Kidney (tissue), 14 donors: ENCODE data around the gene CALCOCO1. TPM values are rescaled to one million over a fixed set of nuclear protein-coding genes. Genes with fewer than 3 reads are reported as not detected.

Source experiments
- DNase-seq, 5 donors: peaks; one replicate each; pipeline ENCODE4 v3.0.0-alpha.2; 2013 to 2020
- FAIRE-seq: peaks from 2 replicates; lab custom pipeline; 2012; peaks lifted over from hg19 to GRCh38; lab: Jason Lieb, UNC
- H3K27ac ChIP-seq, 2 donors: one replicate each; pipeline ENCODE4 v1.7.0; 2013; ENCODE audit warnings: low read depth in 2 of 2, low read length in 2 of 2, inconsistent platforms in 1 of 2
- H3K27me3 ChIP-seq: one replicate; pipeline ENCODE4 v1.7.1; 2013; ENCODE audit warnings: low read length, inconsistent platforms; ENCODE audit not compliant: control insufficient read depth, insufficient read depth
- H3K36me3 ChIP-seq, 3 donors: one replicate each; pipeline versions ENCODE4 v1.7.0 to v1.7.1; 2013; ENCODE audit warnings: low read length in 3 of 3, control low read depth in 1 of 3, inconsistent platforms in 1 of 3; ENCODE audit not compliant: insufficient read depth in 3 of 3, control insufficient read depth in 2 of 3
- H3K4me1 ChIP-seq, 3 donors: one replicate each; pipeline versions ENCODE4 v1.7.0 to v1.7.1; 2013; ENCODE audit warnings: low read length in 3 of 3, inconsistent platforms in 1 of 3, low read depth in 1 of 3; ENCODE audit not compliant: control insufficient read depth in 2 of 3, insufficient read depth in 2 of 3
- H3K4me3 ChIP-seq, 3 donors: one replicate each; pipeline versions ENCODE4 v1.7.0 to v1.8.1; 2013; ENCODE audit warnings: low read length in 3 of 3, control low read depth in 1 of 3, inconsistent platforms in 1 of 3
- H3K9ac ChIP-seq, 3 donors: one replicate each; pipeline versions ENCODE4 v1.7.0 to v1.7.1; 2013; ENCODE audit warnings: low read length in 3 of 3, control low read depth in 1 of 3, inconsistent platforms in 1 of 3
- H3K9me3 ChIP-seq, 3 donors: one replicate each; pipeline versions ENCODE4 v1.7.0 to v1.7.1; 2013; ENCODE audit warnings: low read length in 3 of 3, control low read depth in 1 of 3, inconsistent platforms in 1 of 3; ENCODE audit not compliant: control insufficient read depth in 2 of 3, insufficient read depth in 1 of 3
- CTCF ChIP-seq: IDR thresholded peaks from 3 replicates; pipeline ENCODE4 v1.5.1; 2012; ENCODE audit warnings: mild to moderate bottlenecking, moderate library complexity, borderline replicate concordance; ENCODE audit not compliant: insufficient read depth; ENCODE audit errors: extremely low read depth
- intact Hi-C: fragments of 100-400 bp; cut with DNase I; formaldehyde crosslinking; loops from one replicate; pipeline ENCODE4 v1.11.1; 2022
- polyA plus RNA-seq: library from polyadenylated mRNA; stranded (reverse); fragments of 350-450 nt; fragmentation: Illumina TruSeq; extraction: RNeasy Lipid Tissue Mini Kit (QIAGEN cat#74804); gene quantifications from one replicate; pipeline ENCODE4 v1.2.3, GENCODE V29; 2014; ENCODE audit warnings: low read depth, low replicate concordance; ENCODE audit not compliant: insufficient read depth
- total RNA-seq: library from RNA; stranded (reverse); fragmentation: NEBNext Ultra II Directional; extraction: Animal tissue kit (Norgen Biotek cat#: 25700); gene quantifications from one replicate; pipeline ENCODE4 v1.2.1, GENCODE V29; 2021
- donor health status: control.
- donor health status: control.
- donor health status: control.
- donor health status: control.
- donor health status: control.
- donor health status: DM: yes; HTN: yes; CAD: no.
- donor health status: Normal renal cell carcinoma (clear cell type).

CALCOCO1 gene
- total and polyA plus RNA-seq, 2 donors from 2014 or later, result 82.2 to 109 TPM

GRCh38 chr12:53659011-53659551 is 68.2 kb downstream of the CALCOCO1 start:
- TF ChIP-seq CTCF, result no peak
- intact Hi-C loops, result no loop called here
- Histone ChIP-seq H3K36me3 (peaks cover 0 to 5% (median 3%) of the 10 kb centered on the region in 3 donors), H3K27me3 (no peaks in the 10 kb centered on the region), H3K4me1 (peaks cover 0 to 20% (median 17%) of the 10 kb centered on the region in 3 donors), H3K9me3 (no peaks in the 10 kb centered on the region), H3K4me3 (peak overlapping the region in 1 of 3 donors; percentile 23), H3K9ac (no peak overlapping the region), H3K27ac (peak overlapping the region; percentile 13 to 55)
- FAIRE-seq, result no peak
- peak in 3 of 5 donors; percentile 23 to 77 (median 56) for DNase-seq

Other genes starting within 250 kb of the CALCOCO1 start
- 21.8 TPM for gene MAP3K12, start 228.0 kb downstream of the CALCOCO1 start, total RNA-seq
- gene MAP3K12, start 228.0 kb downstream of the CALCOCO1 start, polyA plus RNA-seq, result 15.2 TPM
- gene TARBP2, start 226.2 kb downstream of the CALCOCO1 start, total RNA-seq, result 32.5 TPM
- gene TARBP2, start 226.2 kb downstream of the CALCOCO1 start, polyA plus RNA-seq, result 36.3 TPM
- not detected for gene NPFF, start 220.0 kb downstream of the CALCOCO1 start, total RNA-seq
- gene NPFF, start 220.0 kb downstream of the CALCOCO1 start, polyA plus RNA-seq, result 1.3 TPM
- gene ATF7, start 101.1 kb downstream of the CALCOCO1 start, total RNA-seq, result 54.7 TPM
- gene ATF7, start 101.1 kb downstream of the CALCOCO1 start, polyA plus RNA-seq, result 16.2 TPM
- gene ATP5MC2, start 51.4 kb downstream of the CALCOCO1 start, total RNA-seq, result 271 TPM
- gene ATP5MC2, start 51.4 kb downstream of the CALCOCO1 start, polyA plus RNA-seq, result 939 TPM
- not detected for gene CISTR, start 24.5 kb upstream of the CALCOCO1 start, total RNA-seq
- not detected for gene CISTR, start 24.5 kb upstream of the CALCOCO1 start, polyA plus RNA-seq
- gene HOXC13, start 211.4 kb upstream of the CALCOCO1 start, total RNA-seq, result not detected
- gene HOXC13, start 211.4 kb upstream of the CALCOCO1 start, polyA plus RNA-seq, result not detected
- gene HOXC12, start 227.5 kb upstream of the CALCOCO1 start, total RNA-seq, result not detected
- not detected for gene HOXC12, start 227.5 kb upstream of the CALCOCO1 start, polyA plus RNA-seq
- 1.4 TPM for gene HOXC11, start 245.7 kb upstream of the CALCOCO1 start, total RNA-seq
- gene HOXC11, start 245.7 kb upstream of the CALCOCO1 start, polyA plus RNA-seq, result 0.75 TPM
- gene HOTAIR, start 247.5 kb upstream of the CALCOCO1 start, total RNA-seq, result 0.76 TPM
- gene HOTAIR, start 247.5 kb upstream of the CALCOCO1 start, polyA plus RNA-seq, result 0.52 TPM